Lower leg skin (tissue), 4 donors: ENCODE results near the gene DCTD. TPM values are rescaled to one million over a fixed set of nuclear protein-coding genes. Genes with fewer than 3 reads are reported as not detected.
A peak's percentile ranks its signal among the peaks of the same experiment; 100 is the strongest.

Experiments used
- DNase-seq, 2 donors: peaks; one replicate each; pipeline ENCODE4 v3.0.0-alpha.2; 2019; ENCODE audit warnings: low spot score in 2 of 2
- H3K4me3 ChIP-seq: fragments of 200-600 bp; sonication (generic); 2 replicates; pipeline ENCODE4 v1.5.1; 2017; ENCODE audit warnings: mild to moderate bottlenecking, low read depth; ENCODE audit not compliant: poor library complexity, severe bottlenecking
- POLR2A ChIP-seq, 2 donors: fragments of 450-650 bp; IDR thresholded peaks; one replicate each; pipeline ENCODE4 v1.6.1; 2016 to 2017; ENCODE audit warnings: antibody characterized with exemption in 2 of 2, mild to moderate bottlenecking in 1 of 2, moderate library complexity in 1 of 2
- WGBS, 2 donors: methylation state at CpG; one replicate each; pipeline ENCODE4 v1.1.5; 2018; 5-methylcytosine and 5-hydroxymethylcytosine counted together
- intact Hi-C: fragments of 100-400 bp; cut with DNase I; formaldehyde crosslinking; loops from one replicate; pipeline ENCODE4 v1.15.0; 2023; ENCODE audit warnings: low total_unique reads
- total RNA-seq, 4 donors: library from RNA; depleted of rRNA; stranded (reverse); fragments of >200 nt; gene quantifications; one replicate each; pipeline ENCODE4 v1.1.0, GENCODE V29; 2016
- TF ChIP-seq, protein P1 (sequence below), 3 donors: fragments of 450-650 bp; IDR thresholded peaks; one replicate each; pipeline ENCODE4 v1.5.1; 2016; ENCODE audit warnings: antibody characterized with exemption in 3 of 3, mild to moderate bottlenecking in 3 of 3, moderate library complexity in 2 of 3

The DCTD gene
- total RNA-seq, 4 donors from 2014 or later: 27.7 to 52.4 (median 35.4) TPM

DNA sequence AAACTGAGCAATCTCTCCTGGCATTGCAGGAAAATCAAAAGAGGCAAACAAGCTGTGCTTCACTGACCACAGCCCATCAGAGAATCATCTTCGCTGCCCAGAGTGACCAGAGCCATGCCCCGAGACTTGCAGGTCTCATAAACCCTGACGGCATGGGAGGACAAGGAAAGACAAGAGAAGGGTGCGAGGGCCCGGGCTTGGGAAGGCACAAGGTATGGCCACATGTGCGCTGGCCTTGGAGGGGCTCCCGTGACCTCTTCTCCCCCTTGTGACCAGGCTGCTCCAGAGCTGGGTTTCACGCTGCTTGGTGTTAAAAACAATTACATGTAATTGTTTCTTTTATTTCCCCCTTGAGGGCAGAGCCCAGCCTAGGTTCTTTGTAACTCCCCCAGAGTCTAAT, 20.8 kb downstream of the DCTD start:
- peak in 1 of 2 donors; percentile 54 for DNase-seq
- 91 to 97% methylated on average over 8 of the region's 8 CpGs for WGBS, 2 donors
- no peak overlapping the region for H3K4me3 ChIP-seq
- intact Hi-C loops: no loop called here
- TF ChIP-seq POLR2A (IDR thresholded peaks at IDR 0.05): no peak
- TF ChIP-seq, protein P1, sequence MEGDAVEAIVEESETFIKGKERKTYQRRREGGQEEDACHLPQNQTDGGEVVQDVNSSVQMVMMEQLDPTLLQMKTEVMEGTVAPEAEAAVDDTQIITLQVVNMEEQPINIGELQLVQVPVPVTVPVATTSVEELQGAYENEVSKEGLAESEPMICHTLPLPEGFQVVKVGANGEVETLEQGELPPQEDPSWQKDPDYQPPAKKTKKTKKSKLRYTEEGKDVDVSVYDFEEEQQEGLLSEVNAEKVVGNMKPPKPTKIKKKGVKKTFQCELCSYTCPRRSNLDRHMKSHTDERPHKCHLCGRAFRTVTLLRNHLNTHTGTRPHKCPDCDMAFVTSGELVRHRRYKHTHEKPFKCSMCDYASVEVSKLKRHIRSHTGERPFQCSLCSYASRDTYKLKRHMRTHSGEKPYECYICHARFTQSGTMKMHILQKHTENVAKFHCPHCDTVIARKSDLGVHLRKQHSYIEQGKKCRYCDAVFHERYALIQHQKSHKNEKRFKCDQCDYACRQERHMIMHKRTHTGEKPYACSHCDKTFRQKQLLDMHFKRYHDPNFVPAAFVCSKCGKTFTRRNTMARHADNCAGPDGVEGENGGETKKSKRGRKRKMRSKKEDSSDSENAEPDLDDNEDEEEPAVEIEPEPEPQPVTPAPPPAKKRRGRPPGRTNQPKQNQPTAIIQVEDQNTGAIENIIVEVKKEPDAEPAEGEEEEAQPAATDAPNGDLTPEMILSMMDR (IDR thresholded peaks at IDR 0.05): no peak

DNA sequence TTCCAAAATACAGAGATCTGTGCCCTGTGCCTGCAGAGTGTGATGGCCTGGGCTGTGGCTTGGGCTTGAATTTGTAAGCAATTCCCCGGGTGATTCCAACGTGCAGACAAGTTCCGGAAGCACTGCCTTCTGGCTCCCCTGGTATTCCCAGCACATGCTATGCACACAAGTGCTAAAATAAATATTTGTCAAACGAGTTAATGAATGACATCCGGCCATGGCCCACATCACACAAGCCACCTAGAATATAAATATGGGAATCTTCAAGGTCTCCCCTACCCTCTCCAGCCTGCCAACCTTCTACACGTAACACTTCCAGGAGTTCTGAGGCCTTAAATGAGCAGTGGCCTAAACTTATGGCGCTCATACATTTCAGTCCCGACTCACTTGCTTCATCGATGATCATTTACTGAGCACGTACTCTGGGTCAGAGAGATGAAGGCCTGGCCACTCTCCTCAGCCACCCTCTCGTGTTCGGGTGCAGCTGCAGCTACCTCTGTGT, 21.3 kb downstream of the DCTD start:
- intact Hi-C loops: no loop called here
- no peak for TF ChIP-seq POLR2A (IDR thresholded peaks at IDR 0.05)
- TF ChIP-seq, protein P1 (IDR thresholded peaks at IDR 0.05): no peak
- H3K4me3 ChIP-seq: no peak overlapping the region
- DNase-seq: peak in 1 of 2 donors; percentile 25
- 87% methylated on average over 12 of the region's 12 CpGs for WGBS, 2 donors

DNA sequence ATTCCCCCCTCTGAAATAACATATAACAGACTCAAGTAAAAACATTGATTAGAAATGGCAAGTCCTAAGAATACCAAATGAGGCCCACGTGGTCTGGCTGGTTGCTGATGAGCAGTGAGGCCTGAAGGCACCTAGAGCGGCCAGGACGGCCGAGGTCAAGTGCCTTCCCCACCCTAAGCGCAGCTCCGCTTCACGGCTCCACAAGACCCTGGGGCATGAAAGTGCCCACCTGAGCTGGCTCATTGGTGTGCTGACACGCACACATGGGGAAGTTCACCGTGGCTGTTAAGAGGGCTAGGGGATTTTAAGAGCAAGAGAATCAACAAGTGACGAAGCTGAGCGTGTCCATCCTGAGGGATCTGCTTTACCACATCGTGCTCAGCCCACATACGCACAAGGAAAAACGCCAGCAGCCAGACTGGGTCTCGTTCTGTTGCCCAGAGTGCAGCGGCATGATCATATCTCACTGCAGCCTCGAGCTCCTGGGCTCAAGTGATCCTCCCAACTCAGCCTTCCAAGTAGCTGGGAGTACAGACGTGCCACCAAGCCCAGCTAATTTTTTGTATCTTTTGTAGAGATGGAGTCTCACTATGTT, 22.4 kb downstream of the DCTD start:
- peak in 1 of 2 donors; percentile 56 for DNase-seq
- intact Hi-C loops: no loop called here
- WGBS, 2 donors: 96% methylated on average over 18 of the region's 18 CpGs
- no peak for TF ChIP-seq POLR2A (IDR thresholded peaks at IDR 0.05)
- TF ChIP-seq, protein P1 (IDR thresholded peaks at IDR 0.05): no peak
- no peak overlapping the region for H3K4me3 ChIP-seq

DNA sequence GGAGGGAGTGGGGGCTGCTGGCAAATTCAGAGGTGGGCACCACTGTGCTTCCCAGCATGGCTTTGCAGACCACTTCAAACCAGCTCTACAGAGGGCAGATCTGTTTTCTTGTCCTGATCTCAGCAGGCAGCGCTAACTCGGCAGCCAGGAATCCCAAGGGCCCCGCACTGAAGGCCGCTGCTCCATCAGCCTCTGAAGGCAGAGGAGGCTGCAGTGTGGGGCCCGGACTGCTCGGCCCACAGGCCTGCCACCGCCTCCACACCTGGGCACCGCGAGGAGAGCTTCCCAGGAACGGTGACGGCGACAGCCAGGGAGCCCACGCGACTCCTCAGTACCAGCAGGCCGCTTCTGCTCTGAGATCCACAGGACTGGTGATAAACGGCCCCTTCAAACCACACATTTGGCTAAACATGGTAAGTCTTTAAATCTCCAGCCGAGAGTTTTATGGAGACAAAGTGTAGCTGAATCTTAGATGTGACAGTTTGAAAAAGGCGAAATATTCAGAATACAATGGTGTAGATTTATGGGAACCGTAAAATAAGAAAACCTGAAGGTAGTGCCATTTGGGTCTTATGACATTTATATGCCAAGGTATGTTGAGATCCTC, 23.6 kb downstream of the DCTD start:
- intact Hi-C loops: no loop called here
- no peak for TF ChIP-seq POLR2A (IDR thresholded peaks at IDR 0.05)
- TF ChIP-seq, protein P1 (IDR thresholded peaks at IDR 0.05): no peak
- WGBS, 2 donors: 91% methylated on average over 16 to 19 of the region's 19 CpGs
- DNase-seq: peak in 1 of 2 donors; percentile 63
- no peak overlapping the region for H3K4me3 ChIP-seq

DNA sequence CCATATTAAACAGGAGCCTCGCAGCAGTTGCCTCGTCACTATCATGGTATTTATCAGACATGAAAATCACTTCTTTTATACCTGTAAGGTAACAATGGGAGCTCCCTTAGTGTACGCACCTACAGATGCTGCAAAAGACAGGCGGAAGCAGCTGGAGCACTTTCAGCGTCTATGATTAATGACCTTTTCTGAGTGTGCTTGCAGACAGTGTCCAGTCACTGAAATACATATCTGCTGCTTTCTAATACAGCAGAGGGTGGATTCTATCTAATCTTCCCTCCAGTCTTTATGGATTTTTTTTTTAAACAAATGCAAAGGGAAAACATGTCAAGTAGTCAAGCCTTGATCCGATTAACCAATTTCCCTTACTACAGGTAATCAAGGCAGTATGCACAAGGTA, 24.1 kb downstream of the DCTD start:
- WGBS, 2 donors: 92 to 99% methylated on average over 6 of the region's 6 CpGs

More for the DNA sequence above, 24.1 kb downstream of the DCTD start:
- no peak for DNase-seq
- TF ChIP-seq POLR2A (IDR thresholded peaks at IDR 0.05): no peak
- TF ChIP-seq, protein P1 (IDR thresholded peaks at IDR 0.05): no peak
- intact Hi-C loops: no loop called here
- no peak overlapping the region for H3K4me3 ChIP-seq
